ENCODE results near the gene CCDC201. TPM values are rescaled to one million over a fixed set of nuclear protein-coding genes. Genes with fewer than 3 reads are reported as not detected.

CCDC201 gene
- total and polyA plus RNA-seq, 2 of the 4 experiments (the other 2 are of a cell fraction), result not detected

DNA sequence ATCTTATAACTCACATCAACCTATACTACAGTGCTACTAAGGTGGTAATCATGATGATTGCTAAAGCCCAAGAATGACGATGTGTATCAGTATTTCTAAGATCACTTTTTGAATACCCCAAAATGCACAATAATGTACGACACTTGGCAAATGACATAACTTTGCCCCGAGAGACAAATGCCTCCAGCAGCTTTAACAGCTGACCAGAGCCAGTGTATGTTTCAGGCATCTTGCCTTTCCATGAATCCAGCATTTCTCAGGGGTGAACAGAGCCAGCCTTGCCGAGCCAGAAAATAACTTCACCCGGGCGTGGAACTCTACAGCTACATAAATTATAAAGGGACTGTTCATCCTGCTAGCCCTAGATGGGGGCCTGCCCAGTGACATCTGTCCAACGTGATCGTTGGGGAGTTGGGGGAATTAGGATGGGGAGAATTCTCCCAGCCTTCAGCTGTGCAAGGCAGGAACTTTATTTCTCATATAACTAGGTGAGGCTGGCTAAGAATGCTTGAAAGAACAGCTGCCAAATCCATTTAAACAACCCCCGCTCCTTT lies 46.4 kb upstream of the CCDC201 start:
- no peak for ATAC-seq (ENCODE audit: low read depth)
- Histone ChIP-seq H3K14ac (replicated peaks; ENCODE audit: low read depth, low read length) (peak overlapping the region; percentile 63), H2AFZ (replicated peaks; ENCODE audit: low read length, poor library complexity) (peak overlapping the region; percentile 46), H3K9me3 (ENCODE audit: control insufficient read depth, insufficient read depth, low read length) (no peaks in the 10 kb centered on the region), H4K8ac (ENCODE audit: low read depth in 2 of 2, low read length in 2 of 2) (no peak overlapping the region; a peak in 1 of 4 replicates), H3K27me3 (ENCODE audit: control insufficient read depth, insufficient read depth, low read length) (no peaks in the 10 kb centered on the region), H3K23ac (ENCODE audit: low read depth, low read length) (peak overlapping the region; percentile 87), H4K91ac (ENCODE audit: insufficient read depth, low read depth, low read length) (no peak overlapping the region; the same call in 1 of the 2 replicates), H2AK5ac (ENCODE audit: low read depth, low read length) (no peak overlapping the region; the same call in 1 of the 2 replicates), H2BK15ac (ENCODE audit: low read depth, low read length) (no peak overlapping the region), H3K27ac (ENCODE audit: insufficient read depth, low read length) (no peak overlapping the region), H4K20me1 (ENCODE audit: insufficient read depth, low read length) (peaks cover 25% of the 10 kb centered on the region), H3K4ac (ENCODE audit: low read depth, low read length) (no peak overlapping the region), H3K18ac (ENCODE audit: low read depth, low read length) (no peak overlapping the region; the same call in 1 of the 2 replicates), H4K5ac (ENCODE audit: low read depth, low read length) (no peak overlapping the region), H3K9me1 (ENCODE audit: insufficient read depth, low read length) (peaks cover 10% of the 10 kb centered on the region), H2BK120ac (ENCODE audit: low read depth, low read length) (no peak overlapping the region), H3K4me2 (ENCODE audit: low read depth, low read length) (peak overlapping the region; percentile 87), H3K36me3 (ENCODE audit: control insufficient read depth, insufficient read depth, low read length) (peaks cover 22% of the 10 kb centered on the region), H3K9ac (ENCODE audit: low read depth, low read length) (peak overlapping the region; percentile 60; the same call in 1 of the 2 replicates), H2AK9ac (replicated peaks; ENCODE audit: low read depth, low read length, poor library complexity) (peak overlapping the region; percentile 43), H3K4me1 (ENCODE audit: control insufficient read depth, insufficient read depth, low read length) (peaks cover 14% of the 10 kb centered on the region), H2BK20ac (ENCODE audit: low read depth, low read length) (no peak overlapping the region), H3K56ac (ENCODE audit: extremely low read depth, insufficient read depth, low read length) (peak overlapping the region; percentile 25; the same call in 1 of the 2 replicates), H3K79me1 (ENCODE audit: low read depth in 1 of 2, low read length in 2 of 2) (peaks cover 12 to 23% of the 10 kb centered on the region in 2 experiments; a peak in 3 of 4 replicates), H2BK5ac (ENCODE audit: low read depth, low read length, poor library complexity, severe bottlenecking) (peak overlapping the region; percentile 38), H3K4me3 (ENCODE audit: insufficient read depth, low read depth, low read length) (peak overlapping the region; percentile 85)
- 30% methylated on average over 2 of the region's 9 CpGs; no CpG with 5 or more reads in 1 of the 2 experiments for WGBS, 2 experiments (ENCODE audit: extremely low coverage in 2 of 2, insufficient read length in 1 of 2)
- DNase-seq, result no peak
- TF ChIP-seq RFX5 (IDR thresholded peaks at IDR 0.05; ENCODE audit: low read depth, low read length) (no peak), MAFK (IDR thresholded peaks at IDR 0.05; ENCODE audit: low read depth, low read length) (no peak), CEBPB (IDR thresholded peaks at IDR 0.05; ENCODE audit: low read depth, low read length) (no peak), POLR2A (IDR thresholded peaks at IDR 0.05; ENCODE audit: low read depth, low read length) (no peak), MAZ (IDR thresholded peaks at IDR 0.05; ENCODE audit: borderline replicate concordance, low read depth, low read length) (no peak), RAD21 (IDR thresholded peaks at IDR 0.05; ENCODE audit: low read length) (no peak), BHLHE40 (IDR thresholded peaks at IDR 0.05; ENCODE audit: low read depth, low read length) (no peak), MXI1 (IDR thresholded peaks at IDR 0.05; ENCODE audit: borderline replicate concordance, low read depth, low read length) (no peak), SMC3 (IDR thresholded peaks at IDR 0.05; ENCODE audit: low read depth, low read length) (no peak), NFE2L2 (IDR thresholded peaks at IDR 0.05; ENCODE audit: low read depth, low read length) (no peak), RCOR1 (IDR thresholded peaks at IDR 0.05; ENCODE audit: insufficient replicate concordance, low read length) (no peak)
- TF ChIP-seq, protein P1, sequence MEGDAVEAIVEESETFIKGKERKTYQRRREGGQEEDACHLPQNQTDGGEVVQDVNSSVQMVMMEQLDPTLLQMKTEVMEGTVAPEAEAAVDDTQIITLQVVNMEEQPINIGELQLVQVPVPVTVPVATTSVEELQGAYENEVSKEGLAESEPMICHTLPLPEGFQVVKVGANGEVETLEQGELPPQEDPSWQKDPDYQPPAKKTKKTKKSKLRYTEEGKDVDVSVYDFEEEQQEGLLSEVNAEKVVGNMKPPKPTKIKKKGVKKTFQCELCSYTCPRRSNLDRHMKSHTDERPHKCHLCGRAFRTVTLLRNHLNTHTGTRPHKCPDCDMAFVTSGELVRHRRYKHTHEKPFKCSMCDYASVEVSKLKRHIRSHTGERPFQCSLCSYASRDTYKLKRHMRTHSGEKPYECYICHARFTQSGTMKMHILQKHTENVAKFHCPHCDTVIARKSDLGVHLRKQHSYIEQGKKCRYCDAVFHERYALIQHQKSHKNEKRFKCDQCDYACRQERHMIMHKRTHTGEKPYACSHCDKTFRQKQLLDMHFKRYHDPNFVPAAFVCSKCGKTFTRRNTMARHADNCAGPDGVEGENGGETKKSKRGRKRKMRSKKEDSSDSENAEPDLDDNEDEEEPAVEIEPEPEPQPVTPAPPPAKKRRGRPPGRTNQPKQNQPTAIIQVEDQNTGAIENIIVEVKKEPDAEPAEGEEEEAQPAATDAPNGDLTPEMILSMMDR (conservative IDR thresholded peaks at IDR 0.05; ENCODE audit: low read depth, low read length), result no peak
- intact Hi-C loops (cut with micrococcal nuclease), result no loop called here
- POLR2A ChIA-PET (ENCODE audit: unreplicated experiment), result no interaction called here
- CTCF ChIA-PET, result interaction anchor here (0.6 to 2.1 kb wide), 5 partner anchors 30 to 1261 kb away, joined by 3 to 4 read pairs (median 3); no protein-coding TSS in a partner anchor
- in situ Hi-C loops (cut with MboI; ENCODE audit: low sequenced_read_pairs), result loop anchor here (5.0 to 25.0 kb wide), 2 partner anchors 1018 to 1263 kb away; no protein-coding TSS in a partner anchor
- dilution Hi-C loops (cut with HindIII; ENCODE audit: low sequenced_read_pairs, unreplicated experiment), result no loop called here
- no TSS peak for BruUV-seq (replicated peaks)

Measured in IMR-90 (cell line).